DMS 273 treated with DMSO at 0.1 percent for 48 hours (cell line): ENCODE results near the gene TLE1.

Experiments used
- DNase-seq: peaks from one replicate; lab custom pipeline; 2025; lab: John Stamatoyannopoulos, UW

Gene TLE1

DNA sequence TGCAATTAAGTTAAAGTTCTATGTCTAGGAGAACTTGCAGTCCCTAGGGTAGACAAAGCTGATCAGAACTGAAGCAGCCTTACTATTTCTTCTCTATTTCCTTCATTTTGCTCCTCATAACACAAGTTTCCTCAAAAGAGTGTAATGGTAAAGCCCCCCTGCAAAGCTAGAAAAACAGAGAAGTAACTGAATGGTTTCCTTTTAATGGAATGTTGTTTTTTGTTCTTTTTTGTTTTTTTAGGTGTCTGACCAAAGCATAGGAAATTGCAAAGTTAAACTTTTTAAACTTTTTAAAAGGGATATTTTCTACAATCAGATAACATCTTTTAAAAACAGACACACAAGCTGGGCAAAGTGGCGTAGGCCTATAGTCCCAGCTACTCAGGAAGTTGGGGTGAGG, 145.7 kb downstream of the TLE1 start:
- no peak for DNase-seq

DNA sequence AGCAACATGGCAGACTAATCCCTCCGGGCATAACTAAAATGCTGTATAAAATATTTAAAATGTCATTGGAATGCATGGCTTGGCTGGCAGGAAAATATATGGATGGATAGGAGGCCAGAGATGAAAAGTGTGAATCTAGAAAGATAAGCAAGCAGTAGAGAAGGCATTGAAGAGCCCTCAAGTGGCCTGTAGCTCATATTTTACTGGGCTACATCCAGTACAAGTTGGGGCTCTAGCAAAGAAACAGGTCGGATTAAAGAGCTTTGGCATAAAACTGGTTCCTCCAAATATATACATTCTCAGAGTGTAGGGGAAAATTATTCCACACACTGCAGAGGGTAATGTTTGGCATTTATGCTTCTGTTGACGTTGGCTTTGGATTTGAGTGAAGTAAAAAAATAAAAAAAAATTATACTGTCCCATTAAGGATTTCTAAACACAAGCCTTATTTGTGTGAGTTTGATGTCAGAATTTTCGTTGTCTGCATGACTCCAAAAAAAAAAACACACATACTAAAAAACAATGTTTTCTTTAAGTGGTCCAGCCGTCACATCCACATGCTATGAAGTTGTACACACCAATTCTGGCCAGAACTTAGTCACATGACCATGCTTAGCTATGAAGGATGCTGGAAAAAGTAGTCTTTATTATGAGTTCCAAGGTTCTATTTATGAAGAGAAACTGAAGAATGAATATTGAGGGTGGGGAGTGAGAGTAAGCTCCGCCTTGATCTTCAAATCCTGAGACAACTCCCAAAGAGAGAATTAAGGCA, 147.0 kb downstream of the TLE1 start:
- DNase-seq: no peak

DNA sequence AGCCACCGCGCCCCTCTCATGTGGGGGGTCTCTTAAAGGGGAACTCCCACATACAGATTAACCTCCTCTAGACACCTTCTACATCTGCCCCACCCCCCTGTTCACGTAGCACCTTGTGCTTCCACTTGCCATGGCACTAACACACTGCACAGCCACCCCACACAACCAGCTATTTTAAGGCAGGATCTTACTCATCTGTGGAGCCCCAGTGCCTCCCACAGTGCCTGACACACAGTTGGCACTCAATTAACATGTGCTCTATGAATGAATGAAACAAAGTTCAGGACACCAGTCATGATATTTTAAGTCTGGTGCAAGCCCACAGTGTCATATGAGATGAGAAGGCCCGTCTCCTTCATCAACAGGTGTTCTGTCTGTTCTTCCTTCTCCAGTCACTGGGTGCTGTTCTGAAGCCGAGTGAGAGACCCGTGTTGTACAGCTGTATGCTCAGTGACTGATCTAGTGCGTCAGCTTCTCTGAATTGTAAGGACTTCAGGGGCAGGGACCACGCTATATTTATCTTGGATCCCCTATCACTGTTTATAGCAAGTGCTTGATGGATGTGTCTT, 149.1 kb downstream of the TLE1 start:
- no peak for DNase-seq

DNA sequence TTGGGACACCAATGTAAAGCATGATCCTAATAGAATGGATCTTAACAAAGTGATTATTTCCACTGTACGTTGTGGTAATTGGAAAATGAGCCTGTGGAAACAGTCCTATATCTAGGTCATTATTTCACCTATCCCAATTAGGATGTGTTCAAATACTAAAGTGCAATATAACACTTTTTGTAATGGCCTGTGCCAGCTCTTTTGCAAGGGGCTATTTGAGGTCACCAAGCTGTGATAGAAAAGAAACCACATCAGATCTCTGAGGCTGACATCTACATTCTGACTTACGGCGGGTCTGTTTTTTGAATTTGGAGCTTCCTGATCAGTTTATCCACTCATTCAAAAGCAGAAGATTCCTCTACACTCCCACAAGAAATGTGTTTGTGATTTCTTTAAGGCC, 150.0 kb downstream of the TLE1 start:
- DNase-seq: no peak

DNA sequence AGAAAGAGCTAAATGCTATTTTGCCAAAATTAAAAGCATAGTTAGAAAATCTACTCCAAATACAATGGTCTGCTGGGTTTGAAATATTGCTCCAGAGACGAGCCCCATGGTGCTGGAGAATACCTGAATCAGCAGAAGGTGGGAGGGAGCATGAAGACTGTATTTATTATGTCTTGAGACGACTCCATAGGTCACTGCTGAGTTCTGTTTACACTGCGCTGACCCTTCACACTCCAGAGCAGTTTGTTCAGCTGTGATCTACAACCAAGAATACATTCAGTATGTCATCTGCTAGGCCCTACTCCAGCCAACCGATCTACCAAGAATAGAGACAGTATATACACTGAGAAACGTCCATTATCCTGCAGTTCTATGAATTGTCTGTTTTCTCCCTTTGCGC, 150.5 kb downstream of the TLE1 start:
- DNase-seq: no peak

DNA sequence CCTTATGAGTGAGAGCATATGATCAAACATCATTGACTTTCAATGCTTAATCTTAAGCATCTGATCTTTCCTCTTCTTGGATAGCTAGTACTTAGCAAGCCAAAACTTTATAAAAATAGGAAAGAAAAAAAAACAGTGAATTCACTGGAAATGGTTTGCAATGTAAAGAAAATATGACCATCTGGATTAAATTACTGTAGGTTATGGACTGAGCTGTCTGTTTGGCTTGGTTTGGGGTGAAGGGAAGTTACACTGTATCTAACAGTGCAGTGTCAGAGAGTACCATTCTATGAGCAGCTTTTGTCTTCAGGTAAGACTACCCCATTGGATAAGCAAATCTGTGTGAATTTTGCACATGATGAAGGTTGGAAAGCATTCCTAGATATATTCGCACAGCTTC, 151.4 kb downstream of the TLE1 start:
- DNase-seq: no peak

DNA sequence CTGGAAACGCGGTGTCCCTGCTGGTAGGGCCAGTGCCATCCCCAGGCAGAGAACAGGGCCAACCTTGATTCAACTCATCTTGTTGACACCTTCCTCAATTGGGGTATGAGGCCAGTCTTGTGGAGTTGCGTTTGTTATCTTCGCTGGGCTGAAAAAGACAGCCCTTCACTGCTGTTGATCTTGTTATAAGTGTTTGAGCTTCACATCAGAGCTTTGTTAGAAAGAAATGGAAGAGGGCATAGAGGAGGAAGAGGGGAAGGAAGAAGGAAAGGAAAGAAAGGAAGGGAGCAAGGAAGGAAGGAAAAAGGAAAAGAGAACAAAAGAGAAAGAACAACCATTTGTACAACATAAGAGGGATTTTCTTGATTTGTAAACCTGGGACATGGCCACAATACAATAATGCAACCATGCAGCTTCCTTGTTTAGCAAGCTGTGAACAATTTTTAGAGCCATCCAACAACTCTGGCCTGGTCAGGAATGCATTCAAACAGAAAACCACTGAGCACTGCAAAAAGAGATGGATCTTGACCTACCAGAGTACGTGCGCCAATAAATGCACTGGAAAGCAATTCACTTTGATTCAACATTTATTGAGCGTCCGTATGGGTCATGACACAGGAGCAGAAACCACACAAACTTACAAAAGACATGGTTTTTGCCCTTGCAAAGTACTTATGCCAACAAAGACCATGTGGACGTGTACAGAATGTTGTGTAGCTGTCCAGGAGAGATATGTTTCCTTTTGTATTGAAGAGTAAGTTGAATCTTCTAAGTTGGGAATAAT, 152.9 kb downstream of the TLE1 start:
- DNase-seq: no peak

DNA sequence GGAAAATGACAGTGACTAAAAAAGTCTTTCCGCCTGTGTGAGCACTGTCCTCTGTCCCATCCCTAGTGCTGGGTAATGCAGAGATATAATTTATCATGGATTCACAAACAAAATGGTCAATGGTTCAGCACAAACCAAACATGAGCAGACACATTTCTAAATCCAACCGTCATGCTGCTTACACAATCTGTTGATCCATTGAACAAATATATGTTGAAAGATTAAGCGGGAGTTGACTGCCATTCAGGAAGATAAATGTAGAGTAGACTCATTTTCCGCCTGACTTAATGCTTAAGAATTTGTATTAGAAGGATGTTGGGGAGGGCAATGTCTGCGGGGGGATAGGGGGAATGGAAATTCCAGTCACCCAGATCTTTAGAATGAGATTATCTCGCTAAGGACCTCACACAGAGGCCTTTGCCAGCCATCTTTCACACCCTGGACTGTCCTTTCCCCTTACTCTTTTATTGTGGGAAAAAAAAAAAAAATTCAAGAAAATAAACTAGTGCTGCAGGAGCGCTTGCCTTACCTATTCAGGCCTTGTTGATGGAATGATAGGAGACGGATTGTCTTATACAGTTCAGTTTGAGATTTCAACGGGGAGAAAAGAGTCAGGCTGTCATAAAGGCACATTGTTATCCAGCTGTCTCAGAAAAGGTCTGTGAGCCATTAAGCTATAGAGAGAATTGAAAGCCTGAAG, 153.7 kb downstream of the TLE1 start:
- DNase-seq: no peak

DNA sequence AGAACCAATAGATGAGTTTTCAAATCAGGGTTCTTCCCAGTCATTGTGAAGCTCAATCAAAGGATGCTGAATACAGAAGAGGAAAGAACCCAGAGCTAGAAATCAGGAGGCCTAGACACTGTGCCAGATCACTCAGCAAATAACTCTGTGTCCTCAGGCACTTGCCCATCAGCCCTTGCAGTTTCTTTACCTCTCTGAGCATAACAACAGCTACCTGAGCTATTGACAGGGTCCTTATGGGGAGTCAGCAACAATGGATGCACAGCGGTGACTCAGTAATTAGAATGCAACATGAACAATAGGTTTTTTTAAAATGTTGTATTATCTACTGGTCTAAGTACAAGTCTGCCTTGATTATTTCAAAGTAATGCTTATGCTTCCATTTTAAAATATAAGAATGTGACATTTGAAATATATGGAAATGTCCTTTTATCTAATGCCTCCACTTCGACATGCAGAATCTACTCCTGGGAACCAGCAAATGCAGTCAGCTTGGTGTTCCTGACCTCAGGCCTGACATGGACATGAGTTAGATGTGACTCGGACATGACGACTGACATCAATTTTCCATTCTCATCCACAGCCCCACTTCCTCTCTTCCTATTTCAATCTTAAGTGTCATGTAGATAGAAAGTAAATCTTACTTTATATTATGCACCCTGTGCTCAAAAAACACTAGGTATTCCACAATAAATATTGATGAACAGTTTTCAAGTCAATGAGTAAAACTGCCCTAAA, 155.0 kb downstream of the TLE1 start:
- no peak for DNase-seq
